PC-9 (cell line): ENCODE results near the gene GADD45A.

ENCODE experiments used
- EZH2 ChIP-seq: fragments of 200-600 bp; sonication (generic); IDR thresholded peaks from 2 replicates; pipeline ENCODE4 v1.8.0; 2017; ENCODE audit warnings: antibody characterized with exemption, low read depth
- TF ChIP-seq, protein P1 (sequence below): fragments of 200-600 bp; sonication (generic); conservative IDR thresholded peaks from 2 replicates; pipeline ENCODE4 v1.6.1; 2017; ENCODE audit warnings: mixed run types, antibody characterized with exemption, mild to moderate bottlenecking, moderate library complexity

DNA sequence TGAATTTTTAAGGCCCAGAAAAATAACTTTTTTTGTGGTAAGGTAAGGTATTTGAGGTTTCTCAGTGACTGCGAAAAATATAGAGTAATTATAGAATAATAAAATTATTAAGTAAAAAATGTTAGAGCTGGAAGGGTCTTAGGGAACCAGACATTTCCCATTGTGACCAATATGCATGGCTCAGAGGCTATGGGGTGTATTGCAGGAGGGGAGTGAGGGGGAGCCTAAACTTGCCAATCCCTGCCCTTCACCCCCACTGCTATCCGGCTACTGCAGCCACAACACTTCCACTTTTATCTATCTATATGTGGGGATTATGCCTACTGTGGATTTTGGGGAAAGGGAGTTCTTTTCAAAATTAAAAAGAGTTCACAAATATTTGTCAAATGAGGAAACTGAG lies 7.6 kb upstream of the GADD45A start:
- TF ChIP-seq, protein P1, sequence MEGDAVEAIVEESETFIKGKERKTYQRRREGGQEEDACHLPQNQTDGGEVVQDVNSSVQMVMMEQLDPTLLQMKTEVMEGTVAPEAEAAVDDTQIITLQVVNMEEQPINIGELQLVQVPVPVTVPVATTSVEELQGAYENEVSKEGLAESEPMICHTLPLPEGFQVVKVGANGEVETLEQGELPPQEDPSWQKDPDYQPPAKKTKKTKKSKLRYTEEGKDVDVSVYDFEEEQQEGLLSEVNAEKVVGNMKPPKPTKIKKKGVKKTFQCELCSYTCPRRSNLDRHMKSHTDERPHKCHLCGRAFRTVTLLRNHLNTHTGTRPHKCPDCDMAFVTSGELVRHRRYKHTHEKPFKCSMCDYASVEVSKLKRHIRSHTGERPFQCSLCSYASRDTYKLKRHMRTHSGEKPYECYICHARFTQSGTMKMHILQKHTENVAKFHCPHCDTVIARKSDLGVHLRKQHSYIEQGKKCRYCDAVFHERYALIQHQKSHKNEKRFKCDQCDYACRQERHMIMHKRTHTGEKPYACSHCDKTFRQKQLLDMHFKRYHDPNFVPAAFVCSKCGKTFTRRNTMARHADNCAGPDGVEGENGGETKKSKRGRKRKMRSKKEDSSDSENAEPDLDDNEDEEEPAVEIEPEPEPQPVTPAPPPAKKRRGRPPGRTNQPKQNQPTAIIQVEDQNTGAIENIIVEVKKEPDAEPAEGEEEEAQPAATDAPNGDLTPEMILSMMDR: no peak
- TF ChIP-seq EZH2: no peak
